Right atrium auricular region (tissue), 2 donors: ENCODE measurements around the gene ABR. TPM values are rescaled to one million over a fixed set of nuclear protein-coding genes. Genes with fewer than 3 reads are reported as not detected.

Experiments
- DNase-seq: peaks from one replicate; pipeline ENCODE4 v3.0.0-alpha.2; 2019; ENCODE audit warnings: low spot score
- H3K27ac ChIP-seq, 2 donors: fragments of 200-600 bp; sonication (generic); 1 replicate in 1 of 2; 2 replicates in 1 of 2; pipeline ENCODE4 v1.5.1; 2016 to 2019
- H3K27me3 ChIP-seq, 2 donors: fragments of 200-600 bp; sonication (generic); one replicate each; pipeline versions ENCODE4 v1.5.1 to v1.6.0; 2017 to 2019
- H3K36me3 ChIP-seq: fragments of 200-600 bp; sonication (generic); one replicate; pipeline ENCODE4 v1.5.1; 2016
- H3K4me1 ChIP-seq, 2 donors: fragments of 200-600 bp; sonication (generic); one replicate each; pipeline versions ENCODE4 v1.5.1 to v1.6.0; 2017 to 2019
- H3K4me3 ChIP-seq, 2 donors: fragments of 200-600 bp; sonication (generic); 1 replicate in 1 of 2; 2 replicates in 1 of 2; pipeline ENCODE4 v1.5.1; 2017 to 2019; ENCODE audit warnings: mild to moderate bottlenecking in 1 of 2, moderate library complexity in 1 of 2
- H3K9me3 ChIP-seq, 2 donors: fragments of 200-600 bp; sonication (generic); one replicate each; pipeline ENCODE4 v1.5.1; 2019
- CTCF ChIP-seq, 2 donors: fragments of 200-600 bp; sonication (generic); IDR thresholded peaks; one replicate each; pipeline ENCODE4 v1.5.1; 2019; ENCODE audit warnings: antibody characterized with exemption in 2 of 2
- total RNA-seq, 2 donors: library from RNA; depleted of rRNA; stranded (reverse); fragments of >200 nt; gene quantifications; one replicate each; pipeline ENCODE4 v1.1.0, GENCODE V29; 2016

Gene ABR
- total RNA-seq, 2 donors from 2014 or later: 94.9 to 116 TPM

GRCh38 chr17:1022278-1023024 lies 157.3 kb downstream of the ABR start:
- peak; percentile 69 for DNase-seq
- H3K27ac ChIP-seq: peak overlapping the region; percentile 80 to 91
- no peak for TF ChIP-seq CTCF (IDR thresholded peaks at IDR 0.05)

GRCh38 chr17:1021147-1021546 lies 158.6 kb downstream of the ABR start:
- H3K27me3 ChIP-seq: no peaks in the 10 kb centered on the region
- no peak overlapping the region for H3K4me3 ChIP-seq
- H3K36me3 ChIP-seq: no peaks in the 10 kb centered on the region
- no peak for DNase-seq
- no peaks in the 10 kb centered on the region for H3K9me3 ChIP-seq
- TF ChIP-seq CTCF (IDR thresholded peaks at IDR 0.05): no peak
- peak overlapping the region; percentile 80 to 91 for H3K27ac ChIP-seq
- H3K4me1 ChIP-seq: peaks cover 0 to 66% of the 10 kb centered on the region in 2 donors

More at GRCh38 chr17:1022278-1023024, 157.3 kb downstream of the ABR start:
- Histone ChIP-seq H3K4me3 (no peak overlapping the region), H3K4me1 (peaks cover 0 to 79% of the 10 kb centered on the region in 2 donors), H3K9me3 (no peaks in the 10 kb centered on the region), H3K27me3 (no peaks in the 10 kb centered on the region), H3K36me3 (no peaks in the 10 kb centered on the region)

GRCh38 chr17:1019451-1019850 lies 160.3 kb downstream of the ABR start:
- no peak overlapping the region for H3K4me3 ChIP-seq
- TF ChIP-seq CTCF (IDR thresholded peaks at IDR 0.05): no peak
- H3K27ac ChIP-seq: peak overlapping the region; percentile 80 to 91
- H3K9me3 ChIP-seq: no peaks in the 10 kb centered on the region
- no peaks in the 10 kb centered on the region for H3K27me3 ChIP-seq
- H3K4me1 ChIP-seq: peaks cover 0 to 54% of the 10 kb centered on the region in 2 donors
- no peak for DNase-seq
- H3K36me3 ChIP-seq: no peaks in the 10 kb centered on the region

GRCh38 chr17:1018547-1018946 lies 161.2 kb downstream of the ABR start:
- no peak for TF ChIP-seq CTCF (IDR thresholded peaks at IDR 0.05)
- no peaks in the 10 kb centered on the region for H3K9me3 ChIP-seq
- no peak overlapping the region for H3K4me3 ChIP-seq
- H3K36me3 ChIP-seq: no peaks in the 10 kb centered on the region
- DNase-seq: no peak
- peak overlapping the region; percentile 80 to 91 for H3K27ac ChIP-seq
- no peaks in the 10 kb centered on the region for H3K27me3 ChIP-seq
- peaks cover 0 to 53% of the 10 kb centered on the region in 2 donors for H3K4me1 ChIP-seq

GRCh38 chr17:1013729-1014090 lies 166.1 kb downstream of the ABR start:
- Histone ChIP-seq H3K36me3 (peaks cover 38% of the 10 kb centered on the region), H3K4me3 (no peak overlapping the region), H3K27ac (no peak overlapping the region), H3K9me3 (no peaks in the 10 kb centered on the region), H3K27me3 (no peaks in the 10 kb centered on the region), H3K4me1 (peaks cover 0 to 50% of the 10 kb centered on the region in 2 donors)
- DNase-seq: no peak
- no peak for TF ChIP-seq CTCF (IDR thresholded peaks at IDR 0.05)
